Measurements from ENCODE around the gene TRIM56. TPM values are rescaled to one million over a fixed set of nuclear protein-coding genes. Genes with fewer than 3 reads are reported as not detected.
"Not testable (repeated sequence)": the region's sequence is repeated elsewhere in the genome, so short reads cannot be mapped to it uniquely, and the experiment has no call there.

Gene TRIM56
- total RNA-seq (2014; rRNA removed; shearing (Covaris generic)): 4.2 and 11.9 TPM in 2 replicates

- peak; percentile 92 for DNase-seq (ENCODE audit: low read depth)
These were observed at the start of gene TRIM56 for GRCh38 chr7:101085162-101085964. Gene TRIM56, plus strand, starts transcription at chr7:101085481. Its CDS starts 1,832 bp downstream, at chr7:101087313.

- no peak for DNase-seq (ENCODE audit: low read depth)
These were observed 49.3 kb upstream of the TRIM56 start for GRCh38 chr7:101035941-101036340.

GRCh38 chr7:101041283-101041682 is 44.0 kb upstream of the TRIM56 start:
- not testable (repeated sequence) for DNase-seq (ENCODE audit: low read depth)

- peak; percentile 52 for DNase-seq (ENCODE audit: low read depth)
These were observed 26.9 kb upstream of the TRIM56 start for GRCh38 chr7:101058355-101058754.

GRCh38 chr7:101059620-101059942 is 25.7 kb upstream of the TRIM56 start:
- no peak for DNase-seq (ENCODE audit: low read depth)

GRCh38 chr7:101060992-101061391 is 24.3 kb upstream of the TRIM56 start:
- no peak for DNase-seq (ENCODE audit: low read depth)

GRCh38 chr7:101064176-101064550 is 21.1 kb upstream of the TRIM56 start:
- not testable (repeated sequence) for DNase-seq (ENCODE audit: low read depth)

GRCh38 chr7:101065162-101065561 is 20.1 kb upstream of the TRIM56 start:
- not testable (repeated sequence) for DNase-seq (ENCODE audit: low read depth)

GRCh38 chr7:101066141-101066832 is 19.0 kb upstream of the TRIM56 start:
- no peak for DNase-seq (ENCODE audit: low read depth)

GRCh38 chr7:101066833-101067177 is 18.5 kb upstream of the TRIM56 start:
- no peak for DNase-seq (ENCODE audit: low read depth)

GRCh38 chr7:101068401-101068800 is 16.9 kb upstream of the TRIM56 start:
- no peak for DNase-seq (ENCODE audit: low read depth)

- not testable (repeated sequence) for DNase-seq (ENCODE audit: low read depth)
These were observed 13.7 kb upstream of the TRIM56 start for GRCh38 chr7:101071362-101072104.

GRCh38 chr7:101075646-101076045 is 9.6 kb upstream of the TRIM56 start:
- DNase-seq (ENCODE audit: low read depth): no peak

GRCh38 chr7:101076183-101076582 is 9.1 kb upstream of the TRIM56 start:
- not testable (repeated sequence) for DNase-seq (ENCODE audit: low read depth)

- peak; percentile 96 for DNase-seq (ENCODE audit: low read depth)
These were observed 7.8 kb upstream of the TRIM56 start for GRCh38 chr7:101077303-101078086.

GRCh38 chr7:101081432-101081831 is 3.8 kb upstream of the TRIM56 start:
- DNase-seq (ENCODE audit: low read depth): no peak

- no peak for DNase-seq (ENCODE audit: low read depth)
These were observed 468 bp upstream of the TRIM56 start for GRCh38 chr7:101084865-101085161.

- no peak for DNase-seq (ENCODE audit: low read depth)
These were observed 2.2 kb downstream of the TRIM56 start for GRCh38 chr7:101087334-101088068.

- DNase-seq (ENCODE audit: low read depth): no peak
These were observed 2.8 kb downstream of the TRIM56 start for GRCh38 chr7:101088069-101088425.

GRCh38 chr7:101088858-101089529 is 3.7 kb downstream of the TRIM56 start:
- no peak for DNase-seq (ENCODE audit: low read depth)

GRCh38 chr7:101089876-101090275 is 4.6 kb downstream of the TRIM56 start:
- no peak for DNase-seq (ENCODE audit: low read depth)

Data from M059J (cell line).